Anterior cingulate cortex (tissue), 58 donors: ENCODE data around the gene SYNGR3.
A peak's percentile ranks its signal among the peaks of the same experiment; 100 is the strongest.
"Not testable (repeated sequence)": the region's sequence is repeated elsewhere in the genome, so short reads cannot be mapped to it uniquely, and the experiment has no call there.

Experiments used
- DNase-seq, 58 donors: peaks; one replicate each; lab custom pipeline; 2025; lab: John Stamatoyannopoulos, UW

Gene SYNGR3

GRCh38 chr16:1958715-1959268, 31.0 kb upstream of the SYNGR3 start:
- no peak for DNase-seq

DNA sequence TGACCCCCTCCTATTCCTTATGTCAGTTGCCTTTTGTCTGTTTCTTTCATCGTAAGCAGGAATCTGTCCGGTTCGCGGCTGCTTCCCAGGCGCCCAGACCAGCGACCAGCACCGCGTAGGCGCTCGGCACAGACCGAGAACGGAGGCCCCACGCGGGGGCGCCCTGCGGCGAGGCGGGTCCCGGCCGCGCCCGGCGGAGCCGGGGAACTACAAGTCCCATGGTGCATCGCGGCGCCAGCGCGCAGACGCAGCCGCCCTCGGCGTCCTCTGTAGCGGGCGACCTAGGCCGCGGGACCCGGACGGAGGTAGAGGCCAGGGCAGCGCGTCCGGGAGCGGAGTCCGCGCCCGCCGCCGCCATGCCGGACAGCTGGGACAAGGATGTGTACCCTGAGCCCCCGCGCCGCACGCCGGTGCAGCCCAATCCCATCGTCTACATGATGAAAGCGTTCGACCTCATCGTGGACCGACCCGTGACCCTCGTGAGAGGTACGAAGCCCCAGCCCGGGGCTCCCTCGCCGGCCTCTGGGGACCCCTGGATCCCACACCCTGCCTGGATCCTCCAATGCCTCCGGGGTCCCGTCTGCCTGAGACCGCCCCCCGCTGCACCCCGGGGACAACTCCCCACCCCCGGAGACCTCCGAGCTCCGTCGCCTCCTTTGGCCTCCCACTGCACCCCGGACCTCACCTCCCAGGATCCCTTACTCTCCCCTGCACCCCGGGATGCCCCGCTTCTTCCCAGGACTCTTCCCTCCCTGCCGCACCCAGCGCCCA, 30.3 kb upstream of the SYNGR3 start, which contains the start of gene NDUFB10:
Gene NDUFB10 (plus strand): TSS at position 270 of the 771 bp plus-strand sequence. CDS start 87 bp downstream, at position 357.
- peak; percentile 20 to 92 (median 82) for DNase-seq

DNA sequence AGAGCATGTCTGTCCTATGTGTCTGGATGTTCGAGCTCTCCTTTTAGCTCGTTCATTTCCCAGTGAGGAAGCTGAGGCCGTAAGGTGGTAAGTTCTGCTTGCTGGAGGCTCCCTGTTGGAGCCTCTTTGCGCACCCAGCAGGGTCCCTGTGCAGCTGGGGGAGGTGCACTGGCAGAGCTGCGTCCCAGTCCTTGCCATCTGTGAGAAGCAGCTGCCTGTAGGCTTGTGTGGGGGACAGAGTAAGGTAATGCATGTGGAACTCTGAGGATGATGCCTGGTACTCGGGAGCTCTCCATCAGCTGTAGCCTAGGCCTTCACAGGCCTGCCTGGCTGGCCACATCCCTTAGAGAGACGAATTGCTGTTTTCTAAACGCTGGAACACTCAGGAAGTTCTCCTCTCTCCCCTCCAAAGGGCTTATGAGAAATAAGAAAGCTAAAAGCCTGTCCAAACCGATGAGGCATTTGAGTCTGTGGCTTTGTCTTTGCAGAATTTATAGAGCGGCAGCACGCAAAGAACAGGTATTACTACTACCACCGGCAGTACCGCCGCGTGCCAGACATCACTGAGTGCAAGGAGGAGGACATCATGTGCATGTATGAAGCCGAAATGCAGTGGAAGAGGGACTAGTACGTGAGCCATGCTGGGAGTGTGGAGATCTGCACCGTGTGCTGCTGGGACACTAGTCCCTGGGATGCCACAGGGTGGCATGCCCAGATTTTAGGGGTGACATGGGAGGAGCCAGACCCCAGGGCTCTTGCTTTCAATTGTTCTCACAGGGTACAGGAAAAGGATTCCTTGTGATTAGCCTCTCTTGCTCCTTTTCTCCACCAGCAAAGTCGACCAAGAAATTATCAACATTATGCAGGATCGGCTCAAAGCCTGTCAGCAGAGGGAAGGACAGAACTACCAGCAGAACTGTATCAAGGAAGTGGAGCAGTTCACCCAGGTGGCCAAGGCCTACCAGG, 28.8 kb upstream of the SYNGR3 start:
- peak in 2 of 58 donors; percentile 10 to 27 for DNase-seq

DNA sequence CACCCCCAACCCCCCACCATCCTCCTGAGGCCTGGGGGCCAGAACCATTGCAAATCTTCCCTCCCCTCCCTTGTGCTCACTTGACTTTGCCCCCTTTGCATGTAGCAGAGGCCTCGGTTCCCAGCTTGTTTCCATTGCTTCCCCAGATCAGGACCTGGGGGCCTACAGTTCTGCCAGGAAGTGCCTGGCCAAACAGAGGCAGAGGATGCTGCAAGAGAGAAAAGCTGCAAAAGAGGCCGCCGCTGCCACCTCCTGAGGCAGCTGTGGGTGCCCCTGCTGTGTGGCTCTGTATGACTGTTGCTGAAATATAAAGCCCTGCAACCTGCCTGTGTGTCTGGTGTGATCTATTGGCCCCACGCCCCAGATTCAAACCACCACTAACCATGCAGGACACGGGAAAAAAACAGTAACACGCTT, 28.1 kb upstream of the SYNGR3 start:
- DNase-seq, result no peak

DNA sequence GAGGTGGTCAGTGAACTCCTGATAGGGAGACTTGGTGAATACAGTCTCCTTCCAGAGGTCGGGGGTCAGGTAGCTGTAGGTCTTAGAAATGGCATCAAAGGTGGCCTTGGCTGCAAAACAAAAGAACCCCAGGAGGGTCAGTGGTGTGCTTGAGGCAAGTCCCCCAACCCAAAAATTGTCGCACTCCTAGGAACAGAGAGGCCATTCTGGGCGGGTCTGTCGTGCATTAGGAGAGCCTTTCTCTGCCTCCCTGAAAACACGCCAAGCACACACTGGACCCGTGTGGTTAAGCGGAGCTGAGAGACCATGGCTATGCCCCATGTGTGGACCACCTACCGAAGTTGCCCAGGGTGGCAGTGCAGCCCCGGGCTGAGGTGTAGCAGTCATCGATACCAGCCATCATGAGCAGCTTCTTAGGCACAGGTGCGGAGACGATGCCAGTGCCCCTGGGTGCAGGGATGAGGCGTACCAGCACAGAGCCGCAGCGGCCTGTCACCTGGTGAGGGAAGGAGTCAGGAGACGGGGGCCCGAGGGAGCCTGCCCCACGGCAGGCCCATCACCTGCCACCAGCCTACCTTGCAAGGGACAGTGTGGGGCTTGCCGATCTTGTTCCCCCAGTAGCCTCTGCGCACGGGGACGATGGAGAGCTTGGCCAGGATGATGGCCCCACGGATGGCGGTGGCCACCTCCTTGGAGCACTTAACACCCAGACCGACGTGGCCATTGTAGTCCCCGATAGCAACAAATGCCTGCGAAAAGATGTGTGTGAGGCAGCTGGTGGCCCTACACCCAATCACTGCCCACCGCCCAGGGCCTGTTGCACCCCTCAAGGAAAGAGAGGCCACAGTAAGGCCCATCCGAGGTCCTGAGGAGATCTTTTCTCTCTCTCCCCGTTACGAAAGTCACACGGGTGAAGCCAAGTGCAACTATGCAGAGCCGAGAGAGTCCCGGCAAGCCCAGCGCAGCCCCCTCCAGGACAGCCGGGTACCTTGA, 27.3 kb upstream of the SYNGR3 start:
- not testable (repeated sequence) for DNase-seq

- DNase-seq, result peak in 12 of 58 donors; percentile 38 to 75 (median 63)
These were observed 25.8 kb upstream of the SYNGR3 start for GRCh38 chr16:1963806-1964505.

GRCh38 chr16:1964506-1965395, 25.0 kb upstream of the SYNGR3 start, which contains the start of gene RPS2:
Gene RPS2 (minus strand): TSS chr16:1964826. CDS start chr16:1964625, 201 bp downstream.
- DNase-seq, result peak; percentile 80 to 100 (median 97)

DNA sequence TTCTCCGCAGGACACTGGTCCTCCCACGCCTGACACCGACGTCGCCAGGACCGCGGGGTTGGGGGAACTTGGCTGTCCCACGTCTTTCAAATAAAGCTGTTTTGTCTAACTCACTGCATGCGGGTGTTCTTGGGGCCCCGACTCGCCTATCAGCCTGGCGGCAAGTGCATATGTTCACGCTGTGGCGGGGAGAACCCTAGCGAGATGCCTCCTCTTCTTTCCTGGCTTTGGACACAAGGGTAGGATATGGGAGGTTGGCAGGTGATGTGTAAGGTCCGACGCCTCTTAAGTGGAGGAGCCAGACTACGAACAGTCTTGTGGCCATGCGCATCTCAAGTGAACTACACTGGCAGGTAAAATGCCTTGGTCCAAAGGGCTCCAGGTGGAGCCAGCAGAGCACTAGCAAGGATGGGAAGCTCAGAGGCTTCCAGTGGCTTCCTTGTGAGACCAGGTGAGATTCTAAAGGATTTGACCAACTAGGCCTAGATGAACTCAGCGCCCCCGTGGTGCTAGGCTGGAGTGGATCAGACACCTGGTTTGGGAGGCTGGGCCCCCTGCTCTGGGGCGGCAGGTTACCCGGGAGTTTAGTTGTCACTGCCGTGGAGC, 24.3 kb upstream of the SYNGR3 start:
- DNase-seq, result no peak

DNA sequence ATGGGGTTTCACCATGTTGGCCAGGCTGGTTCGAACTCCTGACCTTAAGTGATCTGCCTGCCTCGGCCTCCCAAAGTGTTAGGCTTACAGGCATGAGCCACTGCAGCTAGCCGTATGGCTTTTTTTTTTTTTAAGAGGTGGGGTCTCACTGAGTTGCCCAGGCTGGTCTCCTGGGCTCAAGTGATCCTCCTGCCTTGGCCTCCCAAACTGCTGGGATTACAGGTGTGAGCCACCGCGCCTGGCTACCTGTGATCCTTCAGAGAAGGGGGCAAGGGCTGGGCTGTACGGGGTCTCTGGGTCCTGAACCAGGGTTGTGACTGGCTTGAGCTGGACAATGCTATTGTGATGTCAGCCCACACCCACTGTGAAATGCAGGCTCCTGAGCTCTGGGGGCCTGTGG, 23.3 kb upstream of the SYNGR3 start, which contains the start of gene RNF151:
Gene RNF151 (plus strand): TSS at position 397 of the 400 bp plus-strand sequence. CDS start 26 bp downstream, outside the sequence.
- no peak for DNase-seq

- DNase-seq, result peak in 1 of 58 donors; percentile 29
These were observed 21.4 kb upstream of the SYNGR3 start for GRCh38 chr16:1968146-1968953.

- peak; percentile 75 to 97 (median 90) for DNase-seq
These were observed 17.8 kb upstream of the SYNGR3 start, which contains the start of gene TBL3 for GRCh38 chr16:1971796-1972489. Gene TBL3 (plus strand): TSS chr16:1972053. CDS start chr16:1972165, 112 bp downstream.

GRCh38 chr16:1972490-1972877, 17.3 kb upstream of the SYNGR3 start:
- DNase-seq, result no peak

GRCh38 chr16:1973461-1974156, 16.2 kb upstream of the SYNGR3 start:
- DNase-seq, result no peak

- no peak for DNase-seq
These were observed 15.4 kb upstream of the SYNGR3 start for GRCh38 chr16:1974157-1975070.
